PC-9 (cell line): ENCODE measurements around the gene SELENON. TPM values are rescaled to one million over a fixed set of nuclear protein-coding genes. Genes with fewer than 3 reads are reported as not detected.

Experiments
- BruUV-seq: library from RNA; stranded (reverse); fragments of 400-500 nt; replicated peaks from 2 replicates; lab custom pipeline; 2021; lab: Mats Ljungman, UMichigan
- CTCF ChIA-PET: fragments of 300-600 bp; sonication (Branson Sonifier 250); formaldehyde crosslinking; loops from one replicate; lab custom pipeline; 2022; ENCODE audit warnings: antibody characterized with exemption; lab: Charles Lee
- POLR2A ChIA-PET: fragments of 300-600 bp; sonication (Branson Sonifier 250); formaldehyde crosslinking; loops from one replicate; lab custom pipeline; 2022; ENCODE audit warnings: antibody characterized with exemption; ENCODE audit not compliant: unreplicated experiment; lab: Charles Lee
- DNase-seq, 2 experiments: peaks; one replicate each; pipeline versions ENCODE4 v3.0.0 to v3.0.0-alpha.2; 2015 to 2022; ENCODE audit warnings: mixed read lengths in 1 of 2
- H2AFZ ChIP-seq: fragments of 200-600 bp; sonication (generic); 2 replicates; pipeline ENCODE4 v1.8.1; 2017; ENCODE audit warnings: antibody characterized with exemption
- H3F3A ChIP-seq: fragments of 200-600 bp; sonication (generic); 2 replicates; pipeline ENCODE4 v1.8.1; 2017; ENCODE audit warnings: antibody characterized with exemption, mild to moderate bottlenecking, low read depth; ENCODE audit not compliant: insufficient read depth
- H3K27ac ChIP-seq: fragments of 200-600 bp; sonication (generic); 2 replicates; pipeline ENCODE4 v1.6.1; 2016; ENCODE audit warnings: mixed run types
- H3K27me3 ChIP-seq: fragments of 200-600 bp; sonication (generic); 2 replicates; pipeline ENCODE4 v1.6.1; 2016; ENCODE audit warnings: low read depth, mixed run types; ENCODE audit not compliant: insufficient read depth
- H3K36me3 ChIP-seq: fragments of 200-600 bp; sonication (generic); 2 replicates; pipeline ENCODE4 v1.6.1; 2016; ENCODE audit warnings: low read depth, mixed run types
- H3K4me1 ChIP-seq: fragments of 200-600 bp; sonication (generic); replicated peaks from 2 replicates; pipeline ENCODE4 v1.6.1; 2016; ENCODE audit warnings: mixed run types; ENCODE audit not compliant: insufficient read depth
- H3K4me2 ChIP-seq: fragments of 200-600 bp; sonication (generic); 2 replicates; pipeline ENCODE4 v1.6.1; 2017; ENCODE audit warnings: mixed run types
- H3K4me3 ChIP-seq: fragments of 200-600 bp; sonication (generic); 2 replicates; pipeline ENCODE4 v1.6.1; 2016; ENCODE audit warnings: mixed run types
- H3K79me2 ChIP-seq: fragments of 200-600 bp; sonication (generic); 2 replicates; pipeline ENCODE4 v1.6.1; 2017; ENCODE audit warnings: low read depth, mixed run types
- H3K9me2 ChIP-seq: fragments of 200-600 bp; sonication (generic); 2 replicates; pipeline ENCODE4 v1.8.1; 2017; ENCODE audit warnings: mild to moderate bottlenecking; ENCODE audit not compliant: insufficient read depth
- H3K9me3 ChIP-seq: fragments of 200-600 bp; sonication (generic); 2 replicates; pipeline ENCODE4 v1.8.1; 2016; ENCODE audit warnings: low read depth; ENCODE audit not compliant: insufficient read depth
- H4K20me1 ChIP-seq: fragments of 200-600 bp; sonication (generic); 2 replicates; pipeline ENCODE4 v1.8.1; 2017; ENCODE audit not compliant: insufficient read depth
- EZH2 ChIP-seq: fragments of 200-600 bp; sonication (generic); IDR thresholded peaks from 2 replicates; pipeline ENCODE4 v1.8.0; 2017; ENCODE audit warnings: antibody characterized with exemption, low read depth
- intact Hi-C: fragments of 100-400 bp; cut with micrococcal nuclease; formaldehyde crosslinking; loops from one replicate; pipeline ENCODE4 v1.10.0; 2022; ENCODE audit not compliant: unreplicated experiment
- total RNA-seq: library from RNA; stranded (reverse); gene quantifications from 2 replicates; pipeline ENCODE4 v1.2.3, GENCODE V29; 2021
- TF ChIP-seq, protein P1 (sequence below): fragments of 200-600 bp; sonication (generic); conservative IDR thresholded peaks from 2 replicates; pipeline ENCODE4 v1.6.1; 2017; ENCODE audit warnings: mixed run types, antibody characterized with exemption, mild to moderate bottlenecking, moderate library complexity

The SELENON gene
- total RNA-seq, 1 experiment from 2014 or later: 44.3 TPM

DNA sequence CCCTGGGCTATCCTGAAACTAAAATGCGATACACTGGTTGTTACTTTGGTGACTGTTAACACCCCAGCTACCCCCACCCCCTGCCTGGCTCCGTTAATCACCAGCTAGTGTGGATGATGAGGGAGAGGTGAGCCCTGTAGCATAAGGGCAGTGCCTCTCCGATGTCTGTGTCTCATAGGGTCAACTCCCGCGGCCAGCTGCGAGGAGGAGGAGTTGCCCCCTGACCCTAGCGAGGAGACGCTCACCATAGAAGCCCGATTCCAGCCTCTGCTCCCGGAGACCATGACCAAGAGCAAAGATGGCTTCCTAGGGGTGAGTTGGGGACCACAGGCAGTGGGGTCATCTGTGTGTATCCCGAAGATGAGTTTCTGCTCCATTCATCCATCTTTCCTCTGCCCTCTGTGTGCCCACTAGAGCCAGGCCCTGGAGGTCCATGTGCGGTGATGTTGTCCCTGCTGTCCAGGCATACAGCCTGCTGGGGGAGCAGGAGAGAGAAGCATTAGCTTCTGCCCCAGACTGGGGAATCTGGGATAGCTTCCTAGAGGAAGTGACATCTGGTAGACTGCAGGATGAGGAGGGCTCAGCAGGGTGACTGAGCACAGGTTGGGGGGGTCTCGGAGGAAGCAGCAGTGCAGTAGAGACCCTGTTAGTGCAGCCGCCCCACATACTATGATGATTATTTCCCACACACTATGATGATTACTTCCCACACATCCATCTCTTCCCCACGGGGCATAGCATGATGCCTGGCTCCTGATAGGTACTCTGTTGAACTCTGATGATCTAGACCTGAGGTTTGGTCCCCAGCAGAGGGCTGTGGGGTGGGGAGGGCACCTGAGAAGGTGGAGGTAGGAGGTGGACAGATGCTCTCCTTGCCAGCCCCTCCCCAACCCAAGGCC is 5.2 kb downstream of the SELENON start:
- ChIA-PET POLR2A (interaction anchor here (0.6 kb wide), 1 partner anchor 660 kb away, joined by 3 read pairs; no protein-coding TSS in a partner anchor), CTCF (no interaction called here)
- no peak overlapping the region for H3K4me3 ChIP-seq
- no peaks in the 10 kb centered on the region for H3K36me3 ChIP-seq
- H3K27me3 ChIP-seq: no peaks in the 10 kb centered on the region
- H3K9me2 ChIP-seq: no peaks in the 10 kb centered on the region
- no peaks in the 10 kb centered on the region for H4K20me1 ChIP-seq
- TF ChIP-seq, protein P1, sequence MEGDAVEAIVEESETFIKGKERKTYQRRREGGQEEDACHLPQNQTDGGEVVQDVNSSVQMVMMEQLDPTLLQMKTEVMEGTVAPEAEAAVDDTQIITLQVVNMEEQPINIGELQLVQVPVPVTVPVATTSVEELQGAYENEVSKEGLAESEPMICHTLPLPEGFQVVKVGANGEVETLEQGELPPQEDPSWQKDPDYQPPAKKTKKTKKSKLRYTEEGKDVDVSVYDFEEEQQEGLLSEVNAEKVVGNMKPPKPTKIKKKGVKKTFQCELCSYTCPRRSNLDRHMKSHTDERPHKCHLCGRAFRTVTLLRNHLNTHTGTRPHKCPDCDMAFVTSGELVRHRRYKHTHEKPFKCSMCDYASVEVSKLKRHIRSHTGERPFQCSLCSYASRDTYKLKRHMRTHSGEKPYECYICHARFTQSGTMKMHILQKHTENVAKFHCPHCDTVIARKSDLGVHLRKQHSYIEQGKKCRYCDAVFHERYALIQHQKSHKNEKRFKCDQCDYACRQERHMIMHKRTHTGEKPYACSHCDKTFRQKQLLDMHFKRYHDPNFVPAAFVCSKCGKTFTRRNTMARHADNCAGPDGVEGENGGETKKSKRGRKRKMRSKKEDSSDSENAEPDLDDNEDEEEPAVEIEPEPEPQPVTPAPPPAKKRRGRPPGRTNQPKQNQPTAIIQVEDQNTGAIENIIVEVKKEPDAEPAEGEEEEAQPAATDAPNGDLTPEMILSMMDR: no peak
- TF ChIP-seq EZH2: no peak
- H3K9me3 ChIP-seq: no peaks in the 10 kb centered on the region
- H3K27ac ChIP-seq: no peak overlapping the region
- H2AFZ ChIP-seq: no peak overlapping the region
- no peak for DNase-seq
- intact Hi-C loops: no loop called here
- H3F3A ChIP-seq: no peaks in the 10 kb centered on the region
- no peak overlapping the region for H3K4me2 ChIP-seq
- H3K4me1 ChIP-seq: no peaks in the 10 kb centered on the region
- no TSS peak for BruUV-seq
- no peaks in the 10 kb centered on the region for H3K79me2 ChIP-seq

GRCh38 chr1:25805863-25806225 is 5.9 kb downstream of the SELENON start:
- no peak for DNase-seq
- H3K9me3 ChIP-seq: no peaks in the 10 kb centered on the region
- ChIA-PET CTCF (no interaction called here), POLR2A (no interaction called here)
- H2AFZ ChIP-seq: no peak overlapping the region
- H3F3A ChIP-seq: no peaks in the 10 kb centered on the region
- H3K27ac ChIP-seq: no peak overlapping the region
- H3K4me1 ChIP-seq: no peaks in the 10 kb centered on the region
- TF ChIP-seq EZH2: no peak
- TF ChIP-seq, protein P1: no peak
- intact Hi-C loops: no loop called here
- H3K36me3 ChIP-seq: no peaks in the 10 kb centered on the region
- no TSS peak for BruUV-seq
- no peaks in the 10 kb centered on the region for H3K9me2 ChIP-seq
- H3K4me3 ChIP-seq: no peak overlapping the region
- no peaks in the 10 kb centered on the region for H3K79me2 ChIP-seq
- no peaks in the 10 kb centered on the region for H4K20me1 ChIP-seq
- H3K27me3 ChIP-seq: no peaks in the 10 kb centered on the region
- no peak overlapping the region for H3K4me2 ChIP-seq

GRCh38 chr1:25806418-25806817 is 6.4 kb downstream of the SELENON start:
- no peaks in the 10 kb centered on the region for H3K36me3 ChIP-seq
- H3K4me1 ChIP-seq: no peaks in the 10 kb centered on the region
- ChIA-PET CTCF (no interaction called here), POLR2A (no interaction called here)
- H3F3A ChIP-seq: no peaks in the 10 kb centered on the region
- no peak overlapping the region for H3K4me3 ChIP-seq
- BruUV-seq: no TSS peak
- no peaks in the 10 kb centered on the region for H3K9me2 ChIP-seq
- H2AFZ ChIP-seq: no peak overlapping the region
- H3K79me2 ChIP-seq: no peaks in the 10 kb centered on the region
- H3K4me2 ChIP-seq: no peak overlapping the region
- no peak for DNase-seq
- no peaks in the 10 kb centered on the region for H4K20me1 ChIP-seq
- no peak overlapping the region for H3K27ac ChIP-seq
- H3K9me3 ChIP-seq: no peaks in the 10 kb centered on the region
- intact Hi-C loops: no loop called here
- TF ChIP-seq EZH2: no peak
- TF ChIP-seq, protein P1: no peak
- no peaks in the 10 kb centered on the region for H3K27me3 ChIP-seq
